Prostate gland (tissue), 2 donors: Measurements from ENCODE around the gene TREML4. TPM values are rescaled to one million over a fixed set of nuclear protein-coding genes. Genes with fewer than 3 reads are reported as not detected.

Source experiments
- DNase-seq: peaks from one replicate; pipeline ENCODE4 v3.0.0-alpha.2; 2019; ENCODE audit warnings: low spot score
- H3K27ac ChIP-seq, 2 donors: fragments of 200-600 bp; sonication (generic); 2 replicates each; pipeline ENCODE4 v1.5.1; 2017 to 2019
- H3K27me3 ChIP-seq: fragments of 200-600 bp; sonication (generic); replicated peaks from 2 replicates; pipeline ENCODE4 v1.5.1; 2019; ENCODE audit not compliant: insufficient read depth
- H3K36me3 ChIP-seq, 2 donors: fragments of 200-600 bp; sonication (generic); 1 replicate in 1 of 2; 2 replicates in 1 of 2; pipeline versions ENCODE4 v1.5.1 to v1.8.1; 2017 to 2019
- H3K4me1 ChIP-seq: fragments of 200-600 bp; sonication (generic); replicated peaks from 2 replicates; pipeline ENCODE4 v1.5.1; 2019
- H3K4me3 ChIP-seq, 2 donors: fragments of 200-600 bp; sonication (generic); 2 replicates each; pipeline ENCODE4 v1.5.1; 2017 to 2019
- H3K9me3 ChIP-seq: fragments of 200-600 bp; sonication (generic); 2 replicates; pipeline ENCODE4 v1.5.1; 2017
- POLR2A ChIP-seq: fragments of 450-650 bp; IDR thresholded peaks from one replicate; pipeline ENCODE4 v1.6.1; 2016; ENCODE audit warnings: antibody characterized with exemption, mild to moderate bottlenecking
- POLR2AphosphoS5 ChIP-seq: sonication (generic); formaldehyde crosslinking; IDR thresholded peaks from one replicate; pipeline ENCODE4 v1.6.1; 2017; ENCODE audit warnings: antibody characterized with exemption
- WGBS: methylation state at CpG from one replicate; pipeline ENCODE4 v1.1.5; 2018; 5-methylcytosine and 5-hydroxymethylcytosine counted together
- intact Hi-C: fragments of 100-400 bp; cut with DNase I; formaldehyde crosslinking; loops from one replicate; pipeline ENCODE4 v1.14.2; 2022
- total RNA-seq, 2 donors: library from RNA; depleted of rRNA; stranded (reverse); fragments of >200 nt; gene quantifications; one replicate each; pipeline ENCODE4 v1.1.0, GENCODE V29; 2016
- TF ChIP-seq, protein P1 (sequence below), 4 experiments: fragments of 200-600 bp in 2 of 4; fragments of 450-650 bp in 2 of 4; sonication (generic) in 2 of 4; IDR thresholded peaks; 1 replicate in 3 of 4; 2 replicates in 1 of 4; pipeline ENCODE4 v1.5.1; 2016 to 2019; ENCODE audit warnings: antibody characterized with exemption in 4 of 4, mild to moderate bottlenecking in 2 of 4, moderate library complexity in 2 of 4

Gene TREML4
- total RNA-seq, 2 donors from 2014 or later: not detected

GRCh38 chr6:41226752-41227151 is 1.4 kb upstream of the TREML4 start:
- H3K36me3 ChIP-seq: no peaks in the 10 kb centered on the region
- DNase-seq: no peak
- no peak overlapping the region for H3K4me3 ChIP-seq
- H3K27me3 ChIP-seq: no peaks in the 10 kb centered on the region
- intact Hi-C loops: no loop called here
- 24% methylated on average over 3 of the region's 3 CpGs for WGBS
- no peak overlapping the region for H3K27ac ChIP-seq
- TF ChIP-seq, protein P1, sequence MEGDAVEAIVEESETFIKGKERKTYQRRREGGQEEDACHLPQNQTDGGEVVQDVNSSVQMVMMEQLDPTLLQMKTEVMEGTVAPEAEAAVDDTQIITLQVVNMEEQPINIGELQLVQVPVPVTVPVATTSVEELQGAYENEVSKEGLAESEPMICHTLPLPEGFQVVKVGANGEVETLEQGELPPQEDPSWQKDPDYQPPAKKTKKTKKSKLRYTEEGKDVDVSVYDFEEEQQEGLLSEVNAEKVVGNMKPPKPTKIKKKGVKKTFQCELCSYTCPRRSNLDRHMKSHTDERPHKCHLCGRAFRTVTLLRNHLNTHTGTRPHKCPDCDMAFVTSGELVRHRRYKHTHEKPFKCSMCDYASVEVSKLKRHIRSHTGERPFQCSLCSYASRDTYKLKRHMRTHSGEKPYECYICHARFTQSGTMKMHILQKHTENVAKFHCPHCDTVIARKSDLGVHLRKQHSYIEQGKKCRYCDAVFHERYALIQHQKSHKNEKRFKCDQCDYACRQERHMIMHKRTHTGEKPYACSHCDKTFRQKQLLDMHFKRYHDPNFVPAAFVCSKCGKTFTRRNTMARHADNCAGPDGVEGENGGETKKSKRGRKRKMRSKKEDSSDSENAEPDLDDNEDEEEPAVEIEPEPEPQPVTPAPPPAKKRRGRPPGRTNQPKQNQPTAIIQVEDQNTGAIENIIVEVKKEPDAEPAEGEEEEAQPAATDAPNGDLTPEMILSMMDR (IDR thresholded peaks at IDR 0.05): no peak
- no peak for TF ChIP-seq POLR2A
- no peak for TF ChIP-seq POLR2AphosphoS5
- H3K9me3 ChIP-seq: no peaks in the 10 kb centered on the region
- no peaks in the 10 kb centered on the region for H3K4me1 ChIP-seq

DNA sequence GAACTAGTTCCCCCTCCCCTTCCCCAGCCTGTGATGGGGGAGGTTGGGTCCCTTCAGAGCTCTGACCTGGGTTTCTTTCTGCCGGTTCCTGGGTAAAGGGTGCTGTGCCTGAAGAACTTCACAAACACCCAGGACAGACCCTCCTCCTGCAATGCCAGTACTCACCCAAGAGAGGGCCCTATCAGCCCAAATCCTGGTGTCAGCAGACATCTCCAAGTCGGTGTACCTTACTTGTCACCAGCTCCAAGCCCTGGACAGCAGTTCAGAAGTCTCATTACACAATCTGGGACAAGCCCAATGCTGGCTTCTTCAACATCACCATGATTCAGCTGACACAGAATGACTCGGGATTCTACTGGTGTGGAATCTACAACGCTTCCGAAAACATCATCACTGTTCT is 467 bp downstream of the TREML4 start:
- no peaks in the 10 kb centered on the region for H3K9me3 ChIP-seq
- H3K36me3 ChIP-seq: no peaks in the 10 kb centered on the region
- H3K27ac ChIP-seq: no peak overlapping the region
- 52% methylated on average over 5 of the region's 5 CpGs for WGBS
- intact Hi-C loops: no loop called here
- no peak overlapping the region for H3K4me3 ChIP-seq
- no peaks in the 10 kb centered on the region for H3K27me3 ChIP-seq
- no peak for DNase-seq
- no peaks in the 10 kb centered on the region for H3K4me1 ChIP-seq
- TF ChIP-seq POLR2AphosphoS5: no peak
- TF ChIP-seq POLR2A: no peak
- TF ChIP-seq, protein P1 (IDR thresholded peaks at IDR 0.05): no peak

DNA sequence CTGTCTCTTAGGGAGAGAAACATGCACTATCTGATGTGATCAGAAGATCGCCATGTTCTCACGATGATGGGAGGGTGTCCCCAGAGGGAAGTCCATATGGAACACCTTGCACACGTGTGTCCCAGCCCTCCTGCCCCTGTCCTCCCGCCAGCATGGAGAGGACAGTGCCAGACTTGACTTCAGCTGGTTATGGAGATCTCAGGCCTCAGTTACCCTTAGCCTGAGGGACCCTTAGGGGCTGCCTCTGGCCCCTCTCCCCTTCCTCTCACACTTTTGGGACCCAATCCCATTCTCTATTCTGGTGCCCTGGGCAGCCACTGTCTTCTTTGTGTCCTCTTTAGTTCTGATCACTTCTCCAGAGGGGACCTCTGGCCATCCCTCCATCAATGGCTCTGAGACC is 1.6 kb downstream of the TREML4 start:
- H3K4me3 ChIP-seq: no peak overlapping the region
- intact Hi-C loops: no loop called here
- no peak overlapping the region for H3K27ac ChIP-seq
- no peaks in the 10 kb centered on the region for H3K36me3 ChIP-seq
- WGBS: 89% methylated on average over 4 of the region's 4 CpGs
- no peaks in the 10 kb centered on the region for H3K4me1 ChIP-seq
- H3K9me3 ChIP-seq: no peaks in the 10 kb centered on the region
- DNase-seq: no peak
- no peak for TF ChIP-seq POLR2A
- TF ChIP-seq POLR2AphosphoS5: no peak
- TF ChIP-seq, protein P1 (IDR thresholded peaks at IDR 0.05): no peak
- no peaks in the 10 kb centered on the region for H3K27me3 ChIP-seq

DNA sequence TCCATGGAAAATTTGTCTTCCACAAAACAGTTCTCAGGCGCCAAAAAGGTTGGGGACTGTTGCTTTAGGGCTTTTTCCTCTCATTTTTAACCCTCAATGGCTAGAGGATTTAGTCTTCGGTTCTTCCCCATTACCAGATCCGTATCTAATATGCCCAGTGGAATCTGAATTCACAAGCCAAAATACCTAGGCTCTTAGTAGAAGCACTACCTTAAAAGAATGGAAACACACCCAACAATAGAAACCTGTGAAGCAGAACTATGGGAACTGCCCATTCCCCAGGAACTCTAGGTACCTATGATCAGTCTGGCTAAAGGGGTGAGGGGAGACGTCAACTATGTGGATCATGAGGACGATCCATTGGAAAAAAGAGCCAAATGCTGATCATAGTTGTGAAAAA is 3.1 kb downstream of the TREML4 start:
- Histone ChIP-seq H3K27ac (no peak overlapping the region), H3K36me3 (no peaks in the 10 kb centered on the region), H3K9me3 (no peaks in the 10 kb centered on the region), H3K27me3 (no peaks in the 10 kb centered on the region), H3K4me3 (no peak overlapping the region), H3K4me1 (no peaks in the 10 kb centered on the region)
- 68% methylated on average over 5 of the region's 5 CpGs for WGBS
- no peak for DNase-seq
- intact Hi-C loops: no loop called here
- TF ChIP-seq POLR2AphosphoS5: no peak
- TF ChIP-seq POLR2A: no peak
- TF ChIP-seq, protein P1 (IDR thresholded peaks at IDR 0.05): no peak

DNA sequence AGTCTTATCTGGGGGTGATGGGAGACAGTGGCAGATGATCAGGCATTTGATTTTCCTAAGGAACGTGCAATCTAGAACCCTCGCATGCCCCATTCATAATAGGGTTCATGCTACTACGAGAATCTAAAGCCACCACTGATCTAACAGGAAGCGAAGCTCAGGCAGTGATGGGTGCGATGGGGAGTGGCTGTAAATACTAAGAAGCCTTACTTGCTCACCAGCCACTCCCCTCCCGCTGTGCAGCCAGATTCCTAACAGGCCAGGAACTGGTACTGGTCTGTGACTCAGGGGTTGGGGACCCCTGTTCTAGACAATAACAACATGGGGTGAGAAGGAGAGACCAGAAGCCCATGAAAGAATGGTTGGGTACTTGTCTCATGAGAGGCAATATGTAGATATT is 4.5 kb downstream of the TREML4 start:
- 81% methylated on average over 6 of the region's 6 CpGs for WGBS
- TF ChIP-seq POLR2AphosphoS5 (no peak), POLR2A (no peak)
- TF ChIP-seq, protein P1 (IDR thresholded peaks at IDR 0.05): no peak
- H3K9me3 ChIP-seq: no peaks in the 10 kb centered on the region
- no peaks in the 10 kb centered on the region for H3K4me1 ChIP-seq
- no peaks in the 10 kb centered on the region for H3K36me3 ChIP-seq
- no peaks in the 10 kb centered on the region for H3K27me3 ChIP-seq
- intact Hi-C loops: no loop called here
- no peak overlapping the region for H3K27ac ChIP-seq
- DNase-seq: no peak
- no peak overlapping the region for H3K4me3 ChIP-seq
